Uterus (tissue), 4 donors: ENCODE results near the gene SMC6. TPM values are rescaled to one million over a fixed set of nuclear protein-coding genes. Genes with fewer than 3 reads are reported as not detected.

Experiments used
- DNase-seq, 2 donors: peaks; one replicate each; pipeline ENCODE4 v3.0.0-alpha.2; 2019 to 2020
- H3K27ac ChIP-seq, 2 donors: fragments of 200-600 bp; sonication (generic); 1 replicate in 1 of 2; 2 replicates in 1 of 2; pipeline ENCODE4 v1.5.1; 2016 to 2018
- H3K27me3 ChIP-seq, 2 donors: fragments of 200-600 bp; sonication (generic); one replicate each; pipeline ENCODE4 v1.5.1; 2018 to 2019; ENCODE audit warnings: control low read depth in 1 of 2
- H3K36me3 ChIP-seq, 2 donors: fragments of 200-600 bp; sonication (generic); one replicate each; pipeline ENCODE4 v1.5.1; 2019; ENCODE audit warnings: control low read depth in 1 of 2
- H3K4me1 ChIP-seq, 2 donors: fragments of 200-600 bp; sonication (generic); one replicate each; pipeline ENCODE4 v1.5.1; 2018 to 2019; ENCODE audit warnings: control low read depth in 1 of 2
- H3K4me3 ChIP-seq, 2 donors: fragments of 200-600 bp; sonication (generic); 1 replicate in 1 of 2; 2 replicates in 1 of 2; pipeline ENCODE4 v1.5.1; 2018 to 2019; ENCODE audit warnings: mild to moderate bottlenecking in 1 of 2
- H3K9me3 ChIP-seq, 2 donors: fragments of 200-600 bp; sonication (generic); one replicate each; pipeline ENCODE4 v1.5.1; 2019; ENCODE audit warnings: control low read depth in 1 of 2
- POLR2A ChIP-seq, 2 donors: fragments of 450-650 bp; IDR thresholded peaks; one replicate each; pipeline ENCODE4 v1.6.1; 2016; ENCODE audit warnings: antibody characterized with exemption in 2 of 2, mild to moderate bottlenecking in 1 of 2, moderate library complexity in 1 of 2
- intact Hi-C: fragments of 100-400 bp; cut with DNase I; formaldehyde crosslinking; loops from one replicate; pipeline ENCODE4 v1.15.1; 2023; ENCODE audit warnings: low total_unique reads
- total RNA-seq, 4 donors: library from RNA; depleted of rRNA in 3 of 4; stranded (reverse); fragments of >200 nt in 3 of 4; gene quantifications; one replicate each; pipeline versions ENCODE4 v1.1.0 to v1.2.4, GENCODE V29; 2014 to 2023
- TF ChIP-seq, protein P1 (sequence below), 4 experiments: fragments of 200-600 bp in 2 of 4; fragments of 450-650 bp in 2 of 4; sonication (generic) in 2 of 4; IDR thresholded peaks; one replicate each; pipeline ENCODE4 v1.5.1; 2016 to 2019; ENCODE audit warnings: antibody characterized with exemption in 4 of 4, mild to moderate bottlenecking in 2 of 4, moderate library complexity in 1 of 4
- donor health status: DM: yes; HTN: yes; CAD: no.

The SMC6 gene
- total RNA-seq, 4 donors from 2014 or later: 7.4 to 49.4 (median 15.5) TPM

DNA sequence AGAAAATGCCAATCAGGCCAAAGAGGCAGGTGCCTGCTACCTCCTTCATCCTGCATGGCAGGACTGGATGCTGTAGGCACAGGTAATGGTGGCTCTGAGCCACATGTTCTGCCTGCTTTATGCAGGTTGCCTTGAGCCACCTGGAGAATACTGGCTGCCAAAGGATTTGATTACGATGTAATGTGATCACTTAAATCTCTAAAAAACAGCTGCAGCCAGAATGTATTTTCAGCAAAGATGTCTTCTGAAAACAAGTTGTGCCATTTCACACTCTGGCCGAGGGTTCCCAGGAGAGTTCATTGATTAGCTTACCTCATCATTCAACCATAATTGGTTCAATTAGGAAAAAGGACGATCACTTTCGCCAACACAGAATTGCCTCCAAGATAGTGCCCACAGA, 44.7 kb upstream of the SMC6 start:
- H3K27ac ChIP-seq: no peak overlapping the region
- intact Hi-C loops: no loop called here
- no peak for TF ChIP-seq POLR2A (IDR thresholded peaks at IDR 0.05)
- TF ChIP-seq, protein P1, sequence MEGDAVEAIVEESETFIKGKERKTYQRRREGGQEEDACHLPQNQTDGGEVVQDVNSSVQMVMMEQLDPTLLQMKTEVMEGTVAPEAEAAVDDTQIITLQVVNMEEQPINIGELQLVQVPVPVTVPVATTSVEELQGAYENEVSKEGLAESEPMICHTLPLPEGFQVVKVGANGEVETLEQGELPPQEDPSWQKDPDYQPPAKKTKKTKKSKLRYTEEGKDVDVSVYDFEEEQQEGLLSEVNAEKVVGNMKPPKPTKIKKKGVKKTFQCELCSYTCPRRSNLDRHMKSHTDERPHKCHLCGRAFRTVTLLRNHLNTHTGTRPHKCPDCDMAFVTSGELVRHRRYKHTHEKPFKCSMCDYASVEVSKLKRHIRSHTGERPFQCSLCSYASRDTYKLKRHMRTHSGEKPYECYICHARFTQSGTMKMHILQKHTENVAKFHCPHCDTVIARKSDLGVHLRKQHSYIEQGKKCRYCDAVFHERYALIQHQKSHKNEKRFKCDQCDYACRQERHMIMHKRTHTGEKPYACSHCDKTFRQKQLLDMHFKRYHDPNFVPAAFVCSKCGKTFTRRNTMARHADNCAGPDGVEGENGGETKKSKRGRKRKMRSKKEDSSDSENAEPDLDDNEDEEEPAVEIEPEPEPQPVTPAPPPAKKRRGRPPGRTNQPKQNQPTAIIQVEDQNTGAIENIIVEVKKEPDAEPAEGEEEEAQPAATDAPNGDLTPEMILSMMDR (IDR thresholded peaks at IDR 0.05): no peak
- no peaks in the 10 kb centered on the region for H3K36me3 ChIP-seq
- DNase-seq: no peak
- no peak overlapping the region for H3K4me3 ChIP-seq
- no peaks in the 10 kb centered on the region for H3K4me1 ChIP-seq
- no peaks in the 10 kb centered on the region for H3K9me3 ChIP-seq
- H3K27me3 ChIP-seq: no peaks in the 10 kb centered on the region

DNA sequence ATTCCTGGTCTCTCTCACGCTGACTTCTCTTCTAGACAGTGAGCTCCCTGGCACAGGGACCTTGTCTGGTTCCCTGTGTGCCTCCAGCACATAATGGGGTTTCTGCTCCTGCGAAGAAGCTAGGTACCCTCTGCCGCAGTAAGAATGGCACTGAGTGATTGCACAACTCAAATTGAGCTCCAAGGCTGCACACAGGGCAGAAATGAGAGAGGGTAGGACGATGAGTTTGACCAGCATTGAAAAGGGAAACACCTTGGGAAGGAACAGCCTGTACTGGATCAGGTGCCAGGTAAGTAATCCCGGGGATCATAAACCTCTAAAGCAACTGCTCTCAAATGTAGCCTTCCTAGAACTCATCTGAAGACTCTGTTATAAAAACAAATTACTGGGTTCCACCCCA, 41.7 kb upstream of the SMC6 start:
- no peaks in the 10 kb centered on the region for H3K9me3 ChIP-seq
- H3K4me3 ChIP-seq: no peak overlapping the region
- H3K4me1 ChIP-seq: no peaks in the 10 kb centered on the region
- H3K36me3 ChIP-seq: no peaks in the 10 kb centered on the region
- intact Hi-C loops: no loop called here
- TF ChIP-seq, protein P1 (IDR thresholded peaks at IDR 0.05): no peak
- no peak for TF ChIP-seq POLR2A (IDR thresholded peaks at IDR 0.05)
- H3K27ac ChIP-seq: no peak overlapping the region
- no peaks in the 10 kb centered on the region for H3K27me3 ChIP-seq
- no peak for DNase-seq

DNA sequence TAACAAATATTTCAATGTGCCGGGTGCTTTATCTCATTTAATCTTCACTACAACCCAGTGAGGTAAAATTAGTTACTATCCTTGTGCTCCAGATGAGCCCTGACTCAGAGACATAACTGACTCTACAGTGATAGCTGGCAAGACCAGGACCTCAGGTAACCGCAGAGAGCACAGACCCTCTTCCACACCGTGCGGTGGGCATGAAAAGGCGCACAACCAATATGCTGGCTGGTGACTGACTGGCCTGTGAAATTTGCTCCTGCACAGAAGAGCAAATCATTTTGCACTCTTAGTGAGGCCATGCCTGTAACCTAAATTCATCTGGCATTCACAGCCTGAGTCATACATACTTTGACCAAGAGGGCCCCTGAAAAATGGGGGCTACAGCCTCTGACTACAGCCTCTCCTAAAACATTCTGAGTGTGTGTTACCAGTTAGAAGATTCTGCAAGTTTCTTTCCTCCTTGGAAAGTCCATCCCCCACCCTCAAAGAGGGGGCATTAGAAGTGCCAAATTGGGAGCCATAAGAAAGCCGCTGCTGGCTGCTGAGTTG, 40.3 kb upstream of the SMC6 start:
- Histone ChIP-seq H3K4me3 (no peak overlapping the region), H3K4me1 (no peaks in the 10 kb centered on the region), H3K36me3 (no peaks in the 10 kb centered on the region), H3K27ac (no peak overlapping the region), H3K9me3 (no peaks in the 10 kb centered on the region), H3K27me3 (no peaks in the 10 kb centered on the region)
- no peak for DNase-seq
- intact Hi-C loops: no loop called here
- no peak for TF ChIP-seq POLR2A (IDR thresholded peaks at IDR 0.05)
- TF ChIP-seq, protein P1 (IDR thresholded peaks at IDR 0.05): no peak

DNA sequence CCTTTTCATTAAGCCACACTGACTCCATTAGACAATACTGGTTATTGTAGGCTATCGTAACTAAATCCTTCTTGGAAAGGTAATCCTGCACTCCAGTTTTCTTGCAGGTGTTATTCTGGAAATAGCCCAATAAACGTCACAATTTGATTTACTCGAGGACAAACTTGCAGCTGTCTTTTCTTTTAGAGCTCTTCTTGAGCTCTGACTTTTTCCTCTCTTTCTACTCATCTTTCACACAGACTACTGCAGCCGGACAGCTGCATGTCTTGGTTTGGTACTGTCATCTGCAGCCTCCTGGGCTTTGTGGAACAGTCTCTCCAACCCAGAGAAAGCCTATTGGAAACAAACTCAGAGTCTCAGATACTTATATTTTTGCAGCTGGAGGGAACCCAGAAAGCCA, 39.7 kb upstream of the SMC6 start:
- H3K27me3 ChIP-seq: no peaks in the 10 kb centered on the region
- no peaks in the 10 kb centered on the region for H3K36me3 ChIP-seq
- no peaks in the 10 kb centered on the region for H3K4me1 ChIP-seq
- no peak for DNase-seq
- intact Hi-C loops: no loop called here
- no peak overlapping the region for H3K4me3 ChIP-seq
- H3K9me3 ChIP-seq: no peaks in the 10 kb centered on the region
- TF ChIP-seq, protein P1 (IDR thresholded peaks at IDR 0.05): no peak
- no peak for TF ChIP-seq POLR2A (IDR thresholded peaks at IDR 0.05)
- no peak overlapping the region for H3K27ac ChIP-seq

DNA sequence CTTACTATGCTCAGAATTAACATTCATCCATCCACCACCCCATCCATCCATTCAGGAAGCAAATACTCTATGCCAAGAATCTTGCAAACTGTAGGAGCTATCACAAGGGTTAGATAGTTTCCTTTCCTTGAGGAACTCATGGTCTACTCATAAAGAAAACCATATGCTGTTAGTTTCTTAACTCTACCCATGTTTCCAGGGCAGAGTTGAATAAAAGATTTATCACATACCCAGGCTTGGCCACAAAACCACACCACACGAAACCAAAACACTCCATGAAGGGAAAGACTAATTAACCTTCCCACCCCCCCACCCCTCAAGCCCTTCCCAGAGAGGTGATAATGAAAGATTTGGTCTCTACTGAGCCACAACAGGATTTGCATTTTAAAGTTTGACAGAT, 38.9 kb upstream of the SMC6 start:
- H3K27ac ChIP-seq: no peak overlapping the region
- no peaks in the 10 kb centered on the region for H3K9me3 ChIP-seq
- no peaks in the 10 kb centered on the region for H3K4me1 ChIP-seq
- no peaks in the 10 kb centered on the region for H3K27me3 ChIP-seq
- DNase-seq: no peak
- intact Hi-C loops: no loop called here
- H3K36me3 ChIP-seq: no peaks in the 10 kb centered on the region
- no peak for TF ChIP-seq POLR2A (IDR thresholded peaks at IDR 0.05)
- TF ChIP-seq, protein P1 (IDR thresholded peaks at IDR 0.05): no peak
- H3K4me3 ChIP-seq: no peak overlapping the region
